GM21367 (cell line): ENCODE data around the gene TBC1D10A.

ENCODE experiments used
- ATAC-seq: cut with Tn5 transposase; IDR thresholded peaks from one replicate; pipeline ENCODE4 v1.9.1; 2021; ENCODE audit not compliant: unreplicated experiment

The TBC1D10A gene, protein sequence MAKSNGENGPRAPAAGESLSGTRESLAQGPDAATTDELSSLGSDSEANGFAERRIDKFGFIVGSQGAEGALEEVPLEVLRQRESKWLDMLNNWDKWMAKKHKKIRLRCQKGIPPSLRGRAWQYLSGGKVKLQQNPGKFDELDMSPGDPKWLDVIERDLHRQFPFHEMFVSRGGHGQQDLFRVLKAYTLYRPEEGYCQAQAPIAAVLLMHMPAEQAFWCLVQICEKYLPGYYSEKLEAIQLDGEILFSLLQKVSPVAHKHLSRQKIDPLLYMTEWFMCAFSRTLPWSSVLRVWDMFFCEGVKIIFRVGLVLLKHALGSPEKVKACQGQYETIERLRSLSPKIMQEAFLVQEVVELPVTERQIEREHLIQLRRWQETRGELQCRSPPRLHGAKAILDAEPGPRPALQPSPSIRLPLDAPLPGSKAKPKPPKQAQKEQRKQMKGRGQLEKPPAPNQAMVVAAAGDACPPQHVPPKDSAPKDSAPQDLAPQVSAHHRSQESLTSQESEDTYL

DNA sequence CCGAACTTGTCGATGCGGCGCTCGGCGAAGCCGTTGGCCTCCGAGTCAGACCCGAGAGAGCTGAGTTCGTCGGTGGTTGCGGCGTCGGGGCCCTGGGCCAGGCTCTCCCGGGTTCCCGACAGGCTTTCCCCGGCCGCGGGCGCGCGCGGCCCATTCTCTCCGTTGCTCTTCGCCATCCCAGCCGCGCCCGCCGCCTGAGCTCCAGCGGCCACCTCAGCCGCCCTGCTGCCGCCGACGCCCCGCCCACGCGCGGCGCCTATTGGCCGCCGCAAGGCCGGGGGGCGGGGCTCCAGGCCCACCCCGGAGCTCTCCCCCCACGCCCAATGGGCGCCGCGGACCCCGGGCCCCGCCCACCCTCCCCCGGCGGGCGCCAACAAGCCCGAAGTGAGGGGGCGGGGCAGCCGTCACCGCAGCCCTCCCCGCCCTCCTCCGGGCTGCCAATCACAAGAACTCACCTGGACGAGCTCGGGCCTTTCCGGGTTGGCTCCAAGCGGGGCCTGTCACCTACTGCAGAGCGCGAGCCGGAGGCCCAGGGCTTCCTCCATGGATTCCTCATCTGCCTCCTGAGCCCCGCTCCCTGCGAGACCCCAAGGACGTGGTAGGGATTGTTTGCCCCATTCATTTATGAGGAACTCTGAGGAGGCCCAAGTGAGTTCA lies at the start of gene TBC1D10A:
Gene TBC1D10A, minus strand, starts transcription at position 236 of the 657 bp plus-strand sequence. Its CDS starts 60 bp downstream, at position 176.
- ATAC-seq = peak; percentile 70

- ATAC-seq = no peak
Measured at GRCh38 chr22:30375312-30375849, 48.6 kb upstream of the TBC1D10A start.

GRCh38 chr22:30373331-30374325 lies 46.9 kb upstream of the TBC1D10A start:
- ATAC-seq = no peak

GRCh38 chr22:30372915-30373314 lies 46.2 kb upstream of the TBC1D10A start:
- ATAC-seq = no peak

- ATAC-seq = no peak
Measured at GRCh38 chr22:30371981-30372380, 45.2 kb upstream of the TBC1D10A start.

DNA sequence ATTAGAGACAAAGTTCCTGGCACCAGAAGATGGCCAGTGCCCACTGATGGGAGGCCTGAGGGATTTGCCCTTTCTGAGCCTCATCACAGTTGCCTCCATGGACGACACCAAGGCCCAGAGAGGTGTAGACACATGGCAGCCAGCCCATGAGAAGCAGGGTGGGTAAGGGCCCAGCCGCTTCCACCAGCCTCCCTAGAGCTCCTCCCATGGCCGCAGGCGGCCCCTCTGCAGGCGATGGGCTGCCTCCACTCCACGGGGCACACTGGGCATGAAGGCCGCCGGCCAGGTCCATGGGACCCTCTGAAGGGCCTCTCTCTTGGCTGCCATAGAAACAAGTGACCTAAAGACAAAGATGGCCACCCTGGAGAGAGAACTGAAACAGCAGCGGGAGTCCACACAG lies 44.6 kb upstream of the TBC1D10A start:
- ATAC-seq = no peak

DNA sequence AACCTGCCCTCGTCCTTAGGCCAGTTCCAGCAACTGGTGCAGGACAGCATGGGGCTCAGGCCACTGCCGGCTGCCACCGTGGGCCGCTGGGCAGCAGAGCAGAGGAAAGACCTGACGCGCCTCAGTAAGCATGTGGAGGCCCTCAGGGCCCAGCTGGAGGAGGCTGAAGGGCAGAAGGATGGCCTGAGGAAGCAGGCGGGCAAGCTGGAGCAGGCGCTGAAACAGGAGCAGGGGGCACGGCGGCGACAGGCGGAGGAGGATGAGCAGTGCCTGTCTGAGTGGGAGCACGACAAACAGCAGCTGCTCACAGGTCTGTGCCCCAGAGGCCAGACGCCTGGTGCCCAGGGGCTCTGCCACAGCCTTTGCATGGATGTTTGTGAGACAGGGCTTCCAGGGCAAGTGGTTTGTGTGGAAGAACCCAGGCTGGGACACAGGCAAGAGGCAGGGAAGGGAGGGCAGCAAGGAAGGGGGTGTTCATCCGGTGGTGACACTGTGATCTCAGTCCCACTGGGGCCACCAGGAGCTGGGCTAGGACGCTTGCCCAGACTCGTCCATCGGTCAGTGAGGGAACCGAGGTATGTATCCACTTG lies 44.0 kb upstream of the TBC1D10A start:
- no peak for ATAC-seq

DNA sequence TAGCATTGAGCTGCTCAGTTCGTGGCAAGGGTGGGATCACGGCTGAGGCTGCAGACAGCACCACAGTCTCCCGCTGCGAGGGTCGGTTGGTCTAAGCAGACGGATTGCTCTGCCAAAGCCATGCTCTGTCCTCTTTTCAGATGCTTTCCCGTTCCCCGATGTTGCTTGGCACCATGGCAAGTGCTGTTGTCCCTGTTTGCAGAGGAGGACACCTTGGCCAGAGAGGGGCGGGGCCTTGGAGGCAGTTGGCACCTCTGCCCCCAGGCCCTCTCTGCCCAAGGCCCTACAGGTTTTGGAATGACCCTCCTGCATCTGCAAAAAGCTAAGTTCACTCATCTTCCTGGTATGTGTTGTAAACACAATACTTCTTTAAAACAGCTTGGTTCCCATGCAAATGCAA lies 41.7 kb upstream of the TBC1D10A start:
- ATAC-seq = no peak

DNA sequence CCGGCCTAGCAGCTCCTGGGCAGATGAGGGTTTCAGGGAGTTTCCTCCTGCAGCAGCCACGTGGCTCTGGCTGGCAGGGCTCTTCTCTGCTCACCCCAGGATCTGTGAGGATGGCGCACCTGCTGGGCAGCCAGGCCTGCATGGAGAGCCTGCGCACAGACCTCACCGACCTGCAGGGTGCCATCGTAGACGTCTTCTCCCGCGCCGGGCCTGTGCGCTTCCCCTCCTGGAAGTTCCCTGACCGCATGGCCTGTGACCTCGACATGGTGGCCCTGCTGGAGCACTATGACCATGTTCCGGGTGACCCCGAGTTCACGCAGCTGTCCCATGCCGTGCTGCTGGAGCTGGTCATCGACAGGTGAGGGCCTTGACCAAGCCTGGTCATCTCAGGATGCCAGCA lies 39.1 kb upstream of the TBC1D10A start:
- no peak for ATAC-seq

DNA sequence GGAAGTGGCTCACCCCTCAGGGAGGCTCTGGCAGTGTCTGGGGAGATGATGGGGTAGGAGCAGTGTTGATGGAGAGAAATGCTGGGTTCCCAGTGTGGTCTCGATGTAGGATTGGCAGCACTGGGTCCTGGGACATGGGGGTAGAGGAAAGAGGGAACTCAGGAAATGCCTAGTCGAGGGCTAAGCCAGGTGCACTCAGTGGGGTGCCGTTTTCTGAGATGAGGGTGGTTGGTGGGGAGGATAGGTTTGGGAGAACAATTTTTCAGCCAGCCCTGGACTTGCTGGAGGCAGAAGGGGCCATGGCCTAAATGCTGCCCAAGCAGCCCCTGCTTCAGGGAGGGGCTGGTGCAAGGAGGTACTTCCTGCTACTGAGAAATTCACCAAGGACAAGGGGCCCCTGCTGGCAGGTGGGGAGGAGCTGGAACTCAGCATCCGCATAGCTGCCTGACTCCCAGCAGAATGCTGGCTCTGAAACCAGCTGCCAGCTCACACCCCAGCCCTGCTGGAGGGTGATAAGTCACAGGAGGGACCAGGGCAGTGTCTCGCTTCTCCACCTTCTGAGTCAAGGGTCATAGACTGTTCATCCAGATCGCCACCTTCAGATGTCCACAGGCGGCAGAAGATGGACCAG lies 36.0 kb upstream of the TBC1D10A start:
- ATAC-seq = no peak

DNA sequence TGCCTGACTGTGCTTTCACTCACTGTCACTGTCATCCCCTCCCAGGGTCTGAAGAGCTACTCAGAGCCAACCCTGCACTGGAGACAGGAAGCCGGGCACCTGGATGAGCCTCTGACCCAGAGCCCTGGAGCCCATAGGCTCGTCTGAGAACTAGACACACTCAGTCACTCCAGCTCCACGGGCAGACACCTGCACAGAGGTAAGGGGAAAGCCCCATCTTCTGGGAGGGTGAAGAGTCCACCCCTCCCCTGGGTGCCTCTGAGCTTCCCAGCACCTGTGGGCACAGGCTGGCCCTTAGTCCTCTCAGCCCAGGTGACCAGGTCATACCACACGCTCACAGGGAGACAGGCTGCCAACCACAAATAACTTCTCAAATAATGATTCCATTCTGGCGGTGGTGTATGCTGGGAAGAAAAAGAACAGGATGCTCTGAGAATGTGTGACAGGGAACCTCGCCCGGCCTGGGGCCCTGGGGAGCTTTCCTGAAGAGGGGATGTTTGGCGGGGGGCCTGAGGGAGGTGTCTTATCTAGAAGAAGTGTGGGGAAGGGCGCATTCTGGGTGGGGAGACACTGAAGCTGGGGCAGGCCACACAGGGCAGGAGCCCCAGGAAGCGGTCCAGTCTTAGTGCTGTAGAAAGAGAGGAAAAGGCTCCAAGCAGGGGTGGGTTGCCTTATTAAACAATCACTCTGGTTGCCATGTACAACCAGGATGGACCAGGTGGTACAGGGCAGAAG lies 35.3 kb upstream of the TBC1D10A start:
- ATAC-seq = no peak

GRCh38 chr22:30358541-30358940 lies 31.8 kb upstream of the TBC1D10A start:
- ATAC-seq = no peak

- ATAC-seq = no peak
Measured at GRCh38 chr22:30357650-30358215, 31.0 kb upstream of the TBC1D10A start.

GRCh38 chr22:30357236-30357570 lies 30.5 kb upstream of the TBC1D10A start:
- ATAC-seq = no peak

DNA sequence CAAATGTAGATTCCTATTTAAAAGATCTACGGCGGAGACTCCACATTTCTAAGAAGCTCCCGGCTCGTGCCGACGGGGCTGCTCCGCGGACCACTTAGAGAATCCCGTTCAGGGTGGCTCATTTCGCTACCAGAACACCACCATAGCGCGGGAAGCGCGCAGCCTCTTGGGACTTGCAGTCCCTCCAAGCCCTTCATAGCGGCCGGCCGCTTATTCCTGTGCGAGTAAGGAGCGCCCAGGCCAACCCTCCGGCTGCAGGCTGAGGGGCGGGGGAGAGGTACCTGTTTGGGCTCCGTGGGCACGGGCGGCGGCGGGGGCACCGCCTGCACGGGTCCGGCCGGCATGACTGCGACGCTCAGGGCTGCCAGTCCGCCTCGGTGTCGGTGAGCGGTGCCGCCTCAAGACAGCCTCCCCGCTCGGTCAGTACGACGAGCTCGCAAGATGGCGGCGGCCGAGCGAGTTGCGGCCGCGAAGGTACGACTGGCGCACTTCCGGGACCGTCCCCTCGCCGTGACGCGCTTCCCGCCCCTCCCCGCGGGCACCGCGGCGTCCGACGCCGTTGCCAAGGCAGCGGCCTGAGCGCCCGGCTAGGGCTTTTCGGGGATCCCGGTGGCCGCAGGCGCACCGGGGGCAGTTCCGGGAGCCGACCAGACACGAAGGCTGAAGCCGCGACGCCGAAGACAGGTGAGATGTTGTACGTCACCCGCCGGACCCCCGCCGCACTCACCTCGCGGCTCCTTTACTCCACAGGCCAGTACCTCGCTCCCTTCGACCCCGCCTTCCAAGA lies 29.9 kb upstream of the TBC1D10A start, which contains the start of the genes CCDC157 and SF3A1:
Gene CCDC157, plus strand, starts transcription at position 559 of the 787 bp plus-strand sequence. CDS start 8,994 bp downstream, outside the sequence.
Gene SF3A1, minus strand, starts transcription at position 446 of the 787 bp plus-strand sequence. Its CDS starts 102 bp downstream, at position 344.
- peak; percentile 78 for ATAC-seq

DNA sequence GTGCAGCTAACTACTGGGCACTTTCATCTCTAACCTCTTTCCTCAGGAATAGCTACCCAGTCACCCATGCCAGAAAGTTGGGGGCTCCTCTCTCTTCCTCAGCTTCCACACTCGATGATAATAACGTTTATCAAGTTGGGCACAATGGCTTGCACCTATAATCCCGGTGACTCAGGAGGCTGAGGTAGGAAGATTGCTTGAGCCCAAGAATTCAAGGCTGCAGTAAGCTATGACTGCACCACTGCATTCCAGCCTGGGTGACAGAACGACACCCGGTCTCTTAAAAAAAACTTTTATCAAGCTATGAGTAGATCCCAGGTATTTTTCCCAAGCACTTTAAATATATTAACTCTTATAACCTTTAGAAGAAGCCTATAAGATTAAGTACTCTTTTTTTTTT lies 27.9 kb upstream of the TBC1D10A start:
- ATAC-seq = no peak

GRCh38 chr22:30351226-30351625 lies 24.5 kb upstream of the TBC1D10A start:
- no peak for ATAC-seq

DNA sequence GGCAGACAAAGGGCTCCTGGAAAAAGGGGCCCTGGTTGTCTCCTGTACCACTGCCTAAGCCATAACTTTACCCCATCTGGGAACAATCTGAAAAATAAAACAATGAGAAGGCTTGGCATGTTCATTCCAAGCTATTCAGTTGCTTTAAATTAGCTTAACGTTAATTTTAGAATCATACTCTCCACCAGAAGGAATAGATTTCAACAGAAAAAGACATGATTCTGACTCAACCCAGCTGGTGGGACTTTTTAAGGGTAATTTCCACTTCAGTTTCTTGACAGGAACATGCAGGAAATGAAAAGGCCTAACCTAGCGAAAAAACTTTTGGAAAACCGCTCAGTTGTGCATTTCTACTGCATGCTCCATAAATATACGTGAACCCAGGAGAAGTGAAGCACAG lies 22.1 kb upstream of the TBC1D10A start:
- no peak for ATAC-seq
